HepG2 (cell line): ENCODE measurements around the gene GLIS1.

Experiments used
- ARNT ChIP-seq: fragments of 450-650 bp; IDR thresholded peaks from 2 replicates; pipeline ENCODE4 v1.6.1; 2017
- DPF2 ChIP-seq: sonication (generic); formaldehyde crosslinking; IDR thresholded peaks from 2 replicates; pipeline ENCODE4 v1.4.0; 2020; ENCODE audit warnings: mild to moderate bottlenecking, low read depth, missing genetic modification reagents, borderline replicate concordance
- POLR2AphosphoS5 ChIP-seq: IDR thresholded peaks from 2 replicates; pipeline ENCODE4 v1.6.1; 2012; ENCODE audit warnings: low read depth, low read length
- RELA ChIP-seq: sonication (generic); formaldehyde crosslinking; IDR thresholded peaks from 2 replicates; pipeline ENCODE4 v1.4.0; 2020; ENCODE audit warnings: missing genetic modification reagents
- TAF1 ChIP-seq: sonication (generic); formaldehyde crosslinking; IDR thresholded peaks from 2 replicates; pipeline ENCODE4 v1.4.0; 2020; ENCODE audit warnings: missing genetic modification reagents
- TOPORS ChIP-seq: sonication (generic); formaldehyde crosslinking; IDR thresholded peaks from 2 replicates; pipeline ENCODE4 v1.8.0; 2023; ENCODE audit warnings: mild to moderate bottlenecking, missing genetic modification reagents
- ZNF24 ChIP-seq: fragments of 450-650 bp; IDR thresholded peaks from 2 replicates; pipeline ENCODE4 v1.6.1; 2017; ENCODE audit warnings: antibody characterized with exemption, mild to moderate bottlenecking
- ZNF333 ChIP-seq: sonication (generic); formaldehyde crosslinking; IDR thresholded peaks from 2 replicates; pipeline ENCODE4 v1.4.0; 2020; ENCODE audit warnings: mild to moderate bottlenecking, missing genetic modification reagents, borderline replicate concordance
- TF ChIP-seq, protein P1 (sequence below): sonication (generic); formaldehyde crosslinking; IDR thresholded peaks from 2 replicates; pipeline ENCODE4 v1.5.0; 2020; ENCODE audit warnings: mild to moderate bottlenecking, missing genetic modification reagents, moderate library complexity
- TF ChIP-seq, protein P2 (sequence below), 2 experiments: sonication (generic) in 1 of 2; formaldehyde crosslinking in 1 of 2; IDR thresholded peaks; 2 replicates each; pipeline versions ENCODE4 v1.6.1 to v1.9.0; 2014 to 2022; ENCODE audit warnings: antibody characterized with exemption in 1 of 2, borderline replicate concordance in 1 of 2, inconsistent platforms in 1 of 2, low read depth in 1 of 2, missing genetic modification reagents in 1 of 2

DNA sequence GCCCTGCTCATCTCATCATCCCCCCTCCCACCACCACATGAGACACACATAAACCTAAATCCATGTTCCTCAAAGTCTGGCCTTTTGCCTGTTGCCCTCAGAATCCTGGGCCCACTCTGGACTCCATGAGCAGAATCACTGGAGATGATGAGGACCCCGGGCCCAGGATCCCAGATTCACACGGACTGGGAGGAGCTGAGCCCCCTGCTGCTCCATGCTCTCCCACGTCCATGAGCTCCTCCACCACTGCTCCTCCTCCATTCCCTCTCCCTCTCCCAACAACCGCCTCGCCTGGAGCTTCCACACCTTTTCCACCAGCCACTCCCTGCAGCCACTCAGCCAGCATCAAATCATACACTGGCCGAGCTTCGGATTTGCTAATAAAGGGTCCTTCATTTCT, 47.6 kb downstream of the GLIS1 start:
- no peak for TF ChIP-seq TOPORS (CRISPR knock-in tag)
- TF ChIP-seq, protein P1, sequence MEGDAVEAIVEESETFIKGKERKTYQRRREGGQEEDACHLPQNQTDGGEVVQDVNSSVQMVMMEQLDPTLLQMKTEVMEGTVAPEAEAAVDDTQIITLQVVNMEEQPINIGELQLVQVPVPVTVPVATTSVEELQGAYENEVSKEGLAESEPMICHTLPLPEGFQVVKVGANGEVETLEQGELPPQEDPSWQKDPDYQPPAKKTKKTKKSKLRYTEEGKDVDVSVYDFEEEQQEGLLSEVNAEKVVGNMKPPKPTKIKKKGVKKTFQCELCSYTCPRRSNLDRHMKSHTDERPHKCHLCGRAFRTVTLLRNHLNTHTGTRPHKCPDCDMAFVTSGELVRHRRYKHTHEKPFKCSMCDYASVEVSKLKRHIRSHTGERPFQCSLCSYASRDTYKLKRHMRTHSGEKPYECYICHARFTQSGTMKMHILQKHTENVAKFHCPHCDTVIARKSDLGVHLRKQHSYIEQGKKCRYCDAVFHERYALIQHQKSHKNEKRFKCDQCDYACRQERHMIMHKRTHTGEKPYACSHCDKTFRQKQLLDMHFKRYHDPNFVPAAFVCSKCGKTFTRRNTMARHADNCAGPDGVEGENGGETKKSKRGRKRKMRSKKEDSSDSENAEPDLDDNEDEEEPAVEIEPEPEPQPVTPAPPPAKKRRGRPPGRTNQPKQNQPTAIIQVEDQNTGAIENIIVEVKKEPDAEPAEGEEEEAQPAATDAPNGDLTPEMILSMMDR (CRISPR knock-in tag): no peak
- no peak for TF ChIP-seq TAF1 (CRISPR knock-in tag)
- TF ChIP-seq RELA: no peak
- TF ChIP-seq ZNF24: no peak
- TF ChIP-seq, protein P2, sequence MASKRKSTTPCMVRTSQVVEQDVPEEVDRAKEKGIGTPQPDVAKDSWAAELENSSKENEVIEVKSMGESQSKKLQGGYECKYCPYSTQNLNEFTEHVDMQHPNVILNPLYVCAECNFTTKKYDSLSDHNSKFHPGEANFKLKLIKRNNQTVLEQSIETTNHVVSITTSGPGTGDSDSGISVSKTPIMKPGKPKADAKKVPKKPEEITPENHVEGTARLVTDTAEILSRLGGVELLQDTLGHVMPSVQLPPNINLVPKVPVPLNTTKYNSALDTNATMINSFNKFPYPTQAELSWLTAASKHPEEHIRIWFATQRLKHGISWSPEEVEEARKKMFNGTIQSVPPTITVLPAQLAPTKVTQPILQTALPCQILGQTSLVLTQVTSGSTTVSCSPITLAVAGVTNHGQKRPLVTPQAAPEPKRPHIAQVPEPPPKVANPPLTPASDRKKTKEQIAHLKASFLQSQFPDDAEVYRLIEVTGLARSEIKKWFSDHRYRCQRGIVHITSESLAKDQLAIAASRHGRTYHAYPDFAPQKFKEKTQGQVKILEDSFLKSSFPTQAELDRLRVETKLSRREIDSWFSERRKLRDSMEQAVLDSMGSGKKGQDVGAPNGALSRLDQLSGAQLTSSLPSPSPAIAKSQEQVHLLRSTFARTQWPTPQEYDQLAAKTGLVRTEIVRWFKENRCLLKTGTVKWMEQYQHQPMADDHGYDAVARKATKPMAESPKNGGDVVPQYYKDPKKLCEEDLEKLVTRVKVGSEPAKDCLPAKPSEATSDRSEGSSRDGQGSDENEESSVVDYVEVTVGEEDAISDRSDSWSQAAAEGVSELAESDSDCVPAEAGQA (IDR thresholded peaks at IDR 0.05; ENCODE audit: low read depth): no peak
- TF ChIP-seq, protein P2 (CRISPR knock-in tag; IDR thresholded peaks at IDR 0.05; ENCODE audit: borderline replicate concordance): no peak
- TF ChIP-seq POLR2AphosphoS5: no peak
- no peak for TF ChIP-seq ARNT
- no peak for TF ChIP-seq ZNF333 (CRISPR knock-in tag)
- no peak for TF ChIP-seq DPF2 (CRISPR knock-in tag)
